ENCODE results near the gene KIRREL3. TPM values are rescaled to one million over a fixed set of nuclear protein-coding genes. Genes with fewer than 3 reads are reported as not detected.
A peak's percentile ranks its signal among the peaks of the same experiment; 100 is the strongest.

The KIRREL3 gene
- total and polyA plus RNA-seq, 2 donors (not counting 3 experiments of a cell fraction or from before 2014, with no cell fraction given), result not detected

- CTCF ChIA-PET, result no interaction called here
- Histone ChIP-seq H3K36me3 (ENCODE audit: control insufficient read depth in 2 of 2, extremely low read depth in 1 of 2, insufficient read depth in 2 of 2, low read length in 2 of 2) (no peaks in the 10 kb centered on the region), H3K9ac (replicated peaks; ENCODE audit: extremely low read depth, insufficient read depth, low read length) (no peak overlapping the region), H3K27me3 (ENCODE audit: control insufficient read depth in 2 of 2, insufficient read depth in 2 of 2, low read length in 2 of 2) (no peaks in the 10 kb centered on the region), H3K4me1 (ENCODE audit: control insufficient read depth, extremely low read depth, insufficient read depth, low read length) (no peaks in the 10 kb centered on the region), H3K9me1 (replicated peaks; ENCODE audit: control insufficient read depth, extremely low read depth, insufficient read depth, low read length) (no peaks in the 10 kb centered on the region), H3K4me3 (replicated peaks in 1 of 3; ENCODE audit: insufficient read depth in 1 of 3, low read depth in 1 of 3, low read length in 3 of 3) (no peak overlapping the region), H2AFZ (ENCODE audit: low read depth, low read length) (no peak overlapping the region), H3K4me2 (ENCODE audit: insufficient read depth, low read length) (no peak overlapping the region), H3K9me3 (replicated peaks; ENCODE audit: control insufficient read depth, insufficient read depth, low read length) (no peaks in the 10 kb centered on the region), H3K79me2 (ENCODE audit: control insufficient read depth, insufficient read depth, low read length) (no peaks in the 10 kb centered on the region), H4K20me1 (replicated peaks; ENCODE audit: control insufficient read depth, extremely low read depth, insufficient read depth, low read length) (no peaks in the 10 kb centered on the region), H3K27ac (ENCODE audit: insufficient read depth, low read depth, low read length) (no peak overlapping the region)
- TF ChIP-seq GATA2 (IDR thresholded peaks at IDR 0.05; ENCODE audit: insufficient read depth, insufficient read length, low read depth, low read length) (no peak), FOS (IDR thresholded peaks at IDR 0.05; ENCODE audit: borderline replicate concordance, insufficient read depth, low read length) (no peak), POLR2A (IDR thresholded peaks at IDR 0.05; ENCODE audit: low read depth, low read length) (no peak)
- FAIRE-seq (no peak), DNase-seq (ENCODE audit: low read depth, low spot score) (no peak)
- dilution Hi-C loops (cut with MboI; ENCODE audit: extremely low pct_ligation_motif_present, low sequenced_read_pairs), result no loop called here
- POLR2A ChIA-PET, result no interaction called here
- intact Hi-C loops (cut with micrococcal nuclease), result no loop called here
- no TSS peak for BruUV-seq (replicated peaks)
Observed at GRCh38 chr11:126564566-126564965, 436.0 kb downstream of the KIRREL3 start.

- H4K20me1 ChIP-seq (replicated peaks; ENCODE audit: control insufficient read depth, extremely low read depth, insufficient read depth, low read length), result no peaks in the 10 kb centered on the region
- H3K36me3 ChIP-seq (ENCODE audit: control insufficient read depth in 2 of 2, extremely low read depth in 1 of 2, insufficient read depth in 2 of 2, low read length in 2 of 2), result no peaks in the 10 kb centered on the region
- H3K4me1 ChIP-seq (ENCODE audit: control insufficient read depth, extremely low read depth, insufficient read depth, low read length), result no peaks in the 10 kb centered on the region
- TF ChIP-seq, protein P1, sequence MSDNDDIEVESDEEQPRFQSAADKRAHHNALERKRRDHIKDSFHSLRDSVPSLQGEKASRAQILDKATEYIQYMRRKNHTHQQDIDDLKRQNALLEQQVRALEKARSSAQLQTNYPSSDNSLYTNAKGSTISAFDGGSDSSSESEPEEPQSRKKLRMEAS (IDR thresholded peaks at IDR 0.05; ENCODE audit: insufficient read depth, insufficient read length), result no peak
- TF ChIP-seq POLR2A (IDR thresholded peaks at IDR 0.05; ENCODE audit: low read depth, low read length), result no peak
- TF ChIP-seq CTCF (IDR thresholded peaks at IDR 0.05; ENCODE audit: extremely low read depth in 1 of 2, insufficient read depth in 1 of 2, low read depth in 1 of 2, low read length in 2 of 2), result no peak
- no peak for TF ChIP-seq POLR2AphosphoS5 (IDR thresholded peaks at IDR 0.05; ENCODE audit: insufficient read depth, low read depth, low read length)
- no peak for TF ChIP-seq JUN (IDR thresholded peaks at IDR 0.05; ENCODE audit: borderline replicate concordance, insufficient read depth, insufficient read length, low read depth)
- TF ChIP-seq MYC (IDR thresholded peaks at IDR 0.05; ENCODE audit: low read depth, low read length), result no peak
- TF ChIP-seq GATA2 (IDR thresholded peaks at IDR 0.05; ENCODE audit: insufficient read depth, insufficient read length, low read depth, low read length), result no peak
- TF ChIP-seq EZH2 (IDR thresholded peaks at IDR 0.05; ENCODE audit: borderline replicate concordance, low read depth, low read length, severe bottlenecking), result no peak
- TF ChIP-seq FOS (IDR thresholded peaks at IDR 0.05; ENCODE audit: borderline replicate concordance, insufficient read depth, low read length), result no peak
- no peaks in the 10 kb centered on the region for H3K9me1 ChIP-seq (replicated peaks; ENCODE audit: control insufficient read depth, extremely low read depth, insufficient read depth, low read length)
- no peak overlapping the region for H2AFZ ChIP-seq (ENCODE audit: low read depth, low read length)
- no peak overlapping the region for H3K9ac ChIP-seq (replicated peaks; ENCODE audit: extremely low read depth, insufficient read depth, low read length)
- intact Hi-C loops (cut with micrococcal nuclease), result no loop called here
- peak; percentile 51 for DNase-seq (ENCODE audit: low read depth, low spot score)
- no peak overlapping the region for H3K4me2 ChIP-seq (ENCODE audit: insufficient read depth, low read length)
- H3K79me2 ChIP-seq (ENCODE audit: control insufficient read depth, insufficient read depth, low read length), result no peaks in the 10 kb centered on the region
- H3K9me3 ChIP-seq (replicated peaks; ENCODE audit: control insufficient read depth, insufficient read depth, low read length), result no peaks in the 10 kb centered on the region
- POLR2A ChIA-PET, result no interaction called here
- no peaks in the 10 kb centered on the region for H3K27me3 ChIP-seq (ENCODE audit: control insufficient read depth in 2 of 2, insufficient read depth in 2 of 2, low read length in 2 of 2)
- no peak for FAIRE-seq
- no TSS peak for BruUV-seq (replicated peaks)
- dilution Hi-C loops (cut with MboI; ENCODE audit: extremely low pct_ligation_motif_present, low sequenced_read_pairs), result no loop called here
- CTCF ChIA-PET, result interaction anchor here (0.5 to 1.4 kb wide), 4 partner anchors 12 to 886 kb away, joined by 3 to 4 read pairs (median 3); no protein-coding TSS in a partner anchor
- H3K4me3 ChIP-seq (replicated peaks in 1 of 3; ENCODE audit: insufficient read depth in 1 of 3, low read depth in 1 of 3, low read length in 3 of 3), result no peak overlapping the region
- no peak overlapping the region for H3K27ac ChIP-seq (ENCODE audit: insufficient read depth, low read depth, low read length)
Observed at GRCh38 chr11:126561327-126561893, 439.2 kb downstream of the KIRREL3 start.

All from endothelial cell of umbilical vein (primary cell).